SH-SY5Y (cell line): ENCODE data around the gene PPP1R37.

Experiments used
- GATA2 ChIP-seq: IDR thresholded peaks from 2 replicates; pipeline ENCODE4 v1.6.1; 2011; ENCODE audit warnings: mild to moderate bottlenecking, low read depth, low read length
- GATA3 ChIP-seq: IDR thresholded peaks from 2 replicates; pipeline ENCODE4 v1.6.1; 2011; ENCODE audit warnings: low read depth, mild to moderate bottlenecking, low read length, moderate library complexity

GRCh38 chr19:45061965-45062364, 31.0 kb upstream of the PPP1R37 start:
- TF ChIP-seq GATA2 (no peak), GATA3 (no peak)
